ENCODE data around the gene SFT2D3. TPM values are rescaled to one million over a fixed set of nuclear protein-coding genes. Genes with fewer than 3 reads are reported as not detected.

The SFT2D3 gene
- polyA plus RNA-seq, 1 donor = not detected

- DNase-seq (ENCODE audit: low read depth) = no peak
Observed at GRCh38 chr2:127681288-127681804, 20.0 kb upstream of the SFT2D3 start.

DNA sequence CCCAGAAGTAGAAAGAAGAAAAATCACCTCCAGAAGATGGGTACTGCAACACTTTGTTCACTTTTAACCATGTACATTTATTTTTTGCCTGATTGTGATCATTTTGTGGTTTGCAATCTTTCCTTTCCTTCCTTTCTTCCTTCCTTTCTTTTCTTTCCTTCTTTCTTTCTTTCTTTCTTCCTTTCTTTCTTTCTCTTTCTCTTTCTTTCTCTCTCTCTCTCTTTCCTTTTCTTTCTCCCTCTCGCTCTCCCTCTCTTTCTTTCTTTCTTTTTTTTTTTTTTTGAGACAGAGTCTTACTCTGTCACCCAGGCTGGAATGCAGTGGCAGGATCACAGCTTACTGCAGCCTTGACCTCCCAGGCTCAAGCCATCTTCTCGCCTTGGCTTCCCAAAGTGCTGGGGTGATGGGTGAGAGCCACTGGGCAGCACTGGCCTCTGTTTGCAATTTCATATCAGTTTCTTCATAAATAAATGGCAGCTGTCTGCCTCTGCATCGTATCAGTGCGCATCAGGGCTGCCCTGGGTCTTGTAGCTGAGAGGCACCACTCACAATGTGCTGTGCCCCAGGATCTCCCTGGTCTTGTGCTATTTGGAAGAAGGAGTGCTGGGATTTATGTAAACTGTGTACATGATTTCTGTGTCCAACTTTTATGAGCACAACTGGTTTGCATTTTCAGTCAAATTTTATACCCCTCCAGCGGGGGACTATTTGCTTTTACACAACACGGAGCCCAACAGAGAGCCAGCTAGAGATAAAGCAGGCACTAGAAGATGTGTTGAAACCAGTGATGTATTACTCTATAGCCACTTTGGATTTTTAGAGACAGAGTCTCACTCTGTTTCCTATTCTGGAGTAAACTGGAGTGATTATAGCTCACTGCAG lies 19.1 kb upstream of the SFT2D3 start:
- DNase-seq (ENCODE audit: low read depth) = no peak

- DNase-seq (ENCODE audit: low read depth) = no peak
Observed at GRCh38 chr2:127683056-127683455, 18.2 kb upstream of the SFT2D3 start.

DNA sequence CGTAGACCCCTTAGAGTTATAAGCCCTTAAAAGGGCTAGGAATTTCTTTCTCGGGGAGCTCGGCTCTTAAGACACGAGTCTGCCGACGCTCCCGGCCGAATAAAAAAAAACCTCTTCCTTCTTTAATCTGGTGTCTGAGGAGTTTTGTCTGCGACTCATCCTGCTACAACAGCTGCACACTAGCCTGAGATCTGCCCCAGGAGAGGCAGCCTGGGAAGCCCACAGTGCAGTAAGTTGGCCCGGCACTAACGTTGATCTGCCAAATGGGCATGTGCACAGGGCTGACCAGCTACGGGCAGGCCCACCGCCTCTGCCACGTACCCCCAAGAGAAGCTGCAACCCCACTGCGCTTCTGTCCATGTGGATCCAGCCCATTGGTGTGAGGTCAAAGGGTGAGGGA lies 17.5 kb upstream of the SFT2D3 start:
- no peak for DNase-seq (ENCODE audit: low read depth)

- DNase-seq (ENCODE audit: low read depth) = no peak
Observed at GRCh38 chr2:127685410-127686080, 15.8 kb upstream of the SFT2D3 start.

DNA sequence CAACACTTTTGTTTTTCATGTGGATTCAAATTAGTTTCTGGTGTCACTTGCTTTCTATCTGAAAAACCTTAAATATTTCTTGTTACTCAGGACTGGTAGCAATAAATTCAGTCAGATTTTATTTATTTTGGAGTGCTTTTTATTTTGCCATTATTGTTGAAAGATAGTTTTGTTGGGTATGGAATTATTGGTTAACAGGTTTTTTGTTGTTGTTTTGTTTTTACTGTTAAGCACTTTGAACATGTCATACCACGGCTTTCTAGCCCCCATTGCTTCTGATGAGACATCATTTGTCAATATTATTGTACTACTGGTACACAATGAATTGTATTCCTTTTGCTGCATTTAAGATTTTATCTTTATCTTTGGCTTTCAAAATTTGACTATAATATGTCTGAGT lies 12.9 kb upstream of the SFT2D3 start:
- DNase-seq (ENCODE audit: low read depth) = no peak

GRCh38 chr2:127690696-127691095 lies 10.6 kb upstream of the SFT2D3 start:
- no peak for DNase-seq (ENCODE audit: low read depth)

DNA sequence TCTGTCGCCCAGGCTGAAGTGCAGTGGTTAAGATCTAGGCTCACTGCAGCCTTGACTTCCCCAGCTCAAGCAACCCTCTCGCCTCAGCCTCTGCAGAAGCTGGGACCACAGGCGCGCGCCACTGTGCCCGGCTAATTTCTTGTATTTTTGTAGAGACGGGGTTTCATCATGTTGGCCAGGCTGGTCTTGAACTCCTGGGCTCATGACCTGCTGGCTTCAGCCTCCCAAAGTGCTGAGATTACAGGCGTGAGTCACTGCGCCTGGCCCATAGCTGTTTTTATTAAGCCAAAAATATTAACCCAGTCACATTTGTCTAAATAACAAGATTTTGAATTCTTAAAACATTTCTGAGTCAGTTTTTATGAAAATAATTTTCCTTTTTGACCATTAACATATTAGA lies 6.3 kb upstream of the SFT2D3 start:
- DNase-seq (ENCODE audit: low read depth) = no peak

DNA sequence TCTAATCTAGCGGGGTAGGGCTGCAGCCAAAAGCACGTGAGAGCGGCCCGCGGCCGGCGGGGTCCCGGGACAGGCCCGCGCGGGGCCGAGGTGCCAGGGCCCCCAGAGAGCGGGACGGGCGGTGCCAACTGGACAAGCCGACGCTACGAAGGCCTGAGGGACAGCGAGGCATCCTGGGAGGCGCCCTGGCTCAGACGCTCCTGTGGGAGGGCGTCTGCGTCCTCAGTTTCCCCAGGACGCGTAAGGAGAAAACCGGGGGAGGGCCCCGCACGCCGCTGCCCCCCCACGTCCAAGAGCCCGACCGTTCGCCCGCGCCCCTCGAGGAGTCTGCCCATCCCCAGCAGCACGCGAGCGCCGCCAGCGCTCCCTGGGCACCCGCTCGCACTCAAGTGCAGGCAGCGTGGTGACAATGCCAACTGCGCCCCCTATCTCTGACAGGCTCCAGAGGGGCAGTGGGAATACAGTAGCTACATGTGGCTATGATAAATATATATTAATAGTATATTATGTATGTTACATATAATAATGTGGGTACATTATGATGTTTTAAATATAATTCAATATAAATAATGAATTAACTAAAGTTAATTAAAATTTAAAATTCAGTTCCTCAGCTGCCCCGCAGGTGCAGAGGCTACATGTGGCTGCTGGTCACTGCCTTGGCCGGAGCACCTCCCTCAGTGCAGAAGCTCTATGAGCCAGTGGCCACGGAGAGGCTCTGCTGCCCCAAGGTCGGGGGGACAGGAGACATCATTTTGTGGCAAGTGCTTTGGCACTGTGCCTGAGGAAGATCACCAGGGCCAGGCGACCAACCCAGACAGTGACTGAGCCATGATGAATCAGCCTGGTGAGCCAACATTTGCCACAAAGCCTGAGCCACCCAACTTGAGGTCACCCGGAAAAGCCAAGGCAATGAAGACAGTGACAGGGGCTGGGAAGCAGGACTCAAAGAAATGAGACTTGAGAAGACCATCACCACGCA lies 5.5 kb upstream of the SFT2D3 start:
- no peak for DNase-seq (ENCODE audit: low read depth)

DNA sequence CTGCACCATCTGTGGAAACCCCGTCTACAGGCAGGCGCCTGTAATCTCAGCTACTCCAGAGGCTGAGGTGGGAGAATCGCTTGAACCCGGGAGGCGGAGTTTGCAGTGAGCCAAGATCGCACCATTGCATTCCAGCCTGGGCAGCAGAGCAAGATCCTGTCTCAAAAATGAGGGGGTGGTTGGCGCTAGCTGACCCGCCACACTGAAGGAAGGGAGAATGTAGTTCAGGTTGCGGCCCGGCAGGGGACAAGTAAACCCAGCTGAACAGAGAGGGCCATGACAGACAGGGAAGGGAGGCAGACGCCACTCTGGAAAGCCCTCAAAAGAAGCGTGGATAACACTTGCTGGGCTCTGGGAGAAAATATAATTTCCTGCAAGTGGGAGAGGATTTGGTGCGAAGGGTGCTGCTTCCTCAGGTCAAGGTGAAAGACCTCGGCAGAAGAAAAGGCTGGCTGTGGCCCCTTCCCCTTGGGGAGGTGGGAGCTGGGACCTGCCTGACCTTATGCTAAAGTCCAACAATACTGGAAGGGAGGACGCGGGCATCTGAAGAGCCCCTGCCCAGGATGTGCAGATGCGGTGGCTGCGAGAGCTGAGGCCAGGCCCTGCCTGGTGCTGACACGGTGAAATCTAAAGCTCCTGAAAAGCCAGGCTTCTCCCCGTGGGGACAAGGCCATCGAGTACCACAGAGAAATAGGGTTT lies 3.7 kb upstream of the SFT2D3 start:
- no peak for DNase-seq (ENCODE audit: low read depth)

DNA sequence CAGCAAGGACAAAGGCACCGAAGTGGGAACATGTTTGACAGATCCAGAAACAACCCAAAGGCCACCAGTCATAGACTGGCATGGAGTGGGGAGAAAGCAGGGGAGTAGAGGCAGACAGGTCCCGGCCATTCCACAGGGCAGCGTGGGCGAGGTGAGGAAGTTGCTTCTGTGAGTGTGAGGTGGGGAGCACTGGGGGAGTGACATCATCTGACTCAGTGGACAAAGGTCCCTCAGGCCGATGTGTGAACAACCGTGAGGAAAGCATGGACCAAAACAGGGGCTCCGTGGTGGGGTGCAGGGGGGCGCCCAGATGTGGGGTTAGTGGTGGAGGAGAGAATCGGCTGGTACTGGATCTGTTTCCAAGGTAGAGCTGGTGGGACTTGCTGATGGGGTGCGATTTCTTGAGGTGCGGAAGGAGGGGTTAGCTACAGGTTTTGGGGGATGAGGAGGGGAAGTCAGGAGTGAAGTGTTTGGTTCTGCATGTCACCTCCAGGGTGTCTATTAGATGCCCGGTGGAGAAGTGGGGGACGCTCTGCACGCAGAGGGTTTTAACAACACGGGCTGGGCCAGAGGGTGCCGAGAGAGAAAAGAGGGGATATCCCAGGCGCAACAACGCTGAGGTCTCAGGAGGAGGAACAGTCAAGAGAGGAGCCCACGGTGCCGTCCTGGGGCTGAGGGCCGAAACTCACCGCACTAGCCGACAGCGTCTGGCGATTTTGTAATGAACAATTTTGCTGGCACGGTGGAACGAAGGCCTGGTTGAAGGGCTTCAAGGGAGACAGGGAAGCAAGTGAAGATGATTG lies 2.5 kb upstream of the SFT2D3 start:
- no peak for DNase-seq (ENCODE audit: low read depth)

DNA sequence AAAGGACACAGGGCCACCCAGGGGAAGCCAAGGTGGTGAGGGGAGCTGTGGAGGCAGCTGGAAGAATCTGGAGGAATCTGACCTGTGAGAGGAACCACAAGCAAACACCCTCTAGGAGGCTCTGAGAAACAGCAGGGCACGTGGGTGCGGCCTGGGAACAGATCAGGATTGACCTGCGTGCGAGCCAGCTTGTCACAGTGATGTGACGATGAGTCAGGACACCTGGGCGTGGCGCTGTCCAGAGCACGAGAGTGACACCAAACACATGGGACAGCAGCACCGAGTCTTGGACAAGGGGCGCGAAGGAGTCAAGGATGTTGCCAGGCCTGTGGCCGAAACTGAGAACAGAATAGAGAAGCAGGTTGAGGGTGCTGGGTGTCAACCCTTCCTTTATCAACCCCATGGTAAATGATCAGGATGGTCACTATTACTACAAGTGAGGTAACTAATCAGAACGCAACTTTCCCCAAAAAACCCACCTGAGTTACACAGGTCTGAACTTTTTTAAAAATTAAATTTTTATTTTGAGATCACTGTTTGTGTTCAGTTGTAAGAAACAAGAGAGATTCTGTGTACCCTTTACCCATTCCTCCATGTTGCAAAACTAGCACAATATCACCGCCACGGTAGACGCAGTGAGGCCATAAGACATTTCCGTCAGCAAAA lies 637 bp upstream of the SFT2D3 start:
- no peak for DNase-seq (ENCODE audit: low read depth)

- no peak for DNase-seq (ENCODE audit: low read depth)
Observed at GRCh38 chr2:127701651-127702394, 526 bp downstream of the SFT2D3 start.

DNA sequence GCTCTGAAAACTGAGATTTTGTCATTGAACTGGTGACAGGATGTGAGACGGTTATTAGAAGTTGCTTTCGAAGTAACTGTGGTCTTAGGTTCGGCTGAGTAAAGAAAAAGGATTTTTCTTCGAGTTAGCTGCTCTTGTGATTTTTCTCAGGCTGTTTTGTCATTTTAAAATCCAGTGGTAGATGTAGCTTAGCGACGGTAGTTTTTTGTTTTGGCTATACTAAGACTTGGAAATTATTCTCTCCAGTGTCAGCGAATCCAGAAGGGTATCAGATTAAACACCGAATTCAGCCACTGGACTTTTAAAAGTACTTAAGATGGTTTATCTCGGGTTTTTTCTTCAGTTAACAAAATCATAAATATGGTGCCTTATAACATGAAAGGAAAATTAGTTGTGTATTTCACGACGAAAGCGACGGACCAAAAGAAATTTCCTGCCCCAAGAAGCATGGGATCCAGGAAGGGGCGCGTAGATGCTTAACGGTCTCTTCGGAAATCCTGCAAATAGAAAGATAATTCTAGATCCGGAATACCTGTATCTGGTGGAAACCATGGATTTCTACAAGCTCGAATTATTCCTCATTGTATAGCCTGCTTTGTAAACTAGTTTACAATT lies 1.2 kb downstream of the SFT2D3 start:
- no peak for DNase-seq (ENCODE audit: low read depth)

GRCh38 chr2:127703282-127703681 lies 2.0 kb downstream of the SFT2D3 start:
- DNase-seq (ENCODE audit: low read depth) = no peak

GRCh38 chr2:127704641-127705390 lies 3.5 kb downstream of the SFT2D3 start:
- no peak for DNase-seq (ENCODE audit: low read depth)

GRCh38 chr2:127705391-127706065 lies 4.2 kb downstream of the SFT2D3 start:
- DNase-seq (ENCODE audit: low read depth) = no peak
